Upper lobe of left lung (tissue), 4 donors: ENCODE results near the gene CARD9.

Source experiments
- POLR2A ChIP-seq, 4 donors: fragments of 450-650 bp; IDR thresholded peaks; one replicate each; pipeline ENCODE4 v1.5.1; 2016 to 2017; ENCODE audit warnings: antibody characterized with exemption in 4 of 4, mild to moderate bottlenecking in 2 of 4
- TF ChIP-seq, protein P1 (sequence below), 6 experiments: fragments of 450-650 bp in 4 of 6; fragments of 200-600 bp in 2 of 6; sonication (generic) in 2 of 6; IDR thresholded peaks; one replicate each; pipeline ENCODE4 v1.5.1; 2016 to 2019; ENCODE audit warnings: antibody characterized with exemption in 6 of 6

DNA sequence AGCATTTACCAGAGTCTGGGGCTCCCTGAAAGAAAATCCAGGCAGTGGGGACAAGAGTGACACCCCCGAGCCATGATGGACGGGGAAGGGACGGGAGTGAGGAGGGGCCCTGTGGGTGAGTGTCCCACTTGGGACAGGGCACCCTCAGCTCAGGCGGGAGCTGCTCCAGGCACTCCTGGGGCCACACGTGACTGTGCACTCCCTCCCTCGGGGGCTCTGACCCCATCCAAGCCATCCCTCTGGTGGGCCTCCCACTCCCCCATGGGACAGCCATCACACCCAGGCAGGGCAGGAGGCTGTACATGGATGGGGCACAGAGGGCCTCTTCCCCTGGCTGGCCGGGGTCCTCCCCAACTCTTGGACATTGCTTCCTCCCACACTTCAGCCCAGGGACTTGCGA, 3.0 kb upstream of the CARD9 start:
- no peak for TF ChIP-seq POLR2A (IDR thresholded peaks at IDR 0.05)
- TF ChIP-seq, protein P1, sequence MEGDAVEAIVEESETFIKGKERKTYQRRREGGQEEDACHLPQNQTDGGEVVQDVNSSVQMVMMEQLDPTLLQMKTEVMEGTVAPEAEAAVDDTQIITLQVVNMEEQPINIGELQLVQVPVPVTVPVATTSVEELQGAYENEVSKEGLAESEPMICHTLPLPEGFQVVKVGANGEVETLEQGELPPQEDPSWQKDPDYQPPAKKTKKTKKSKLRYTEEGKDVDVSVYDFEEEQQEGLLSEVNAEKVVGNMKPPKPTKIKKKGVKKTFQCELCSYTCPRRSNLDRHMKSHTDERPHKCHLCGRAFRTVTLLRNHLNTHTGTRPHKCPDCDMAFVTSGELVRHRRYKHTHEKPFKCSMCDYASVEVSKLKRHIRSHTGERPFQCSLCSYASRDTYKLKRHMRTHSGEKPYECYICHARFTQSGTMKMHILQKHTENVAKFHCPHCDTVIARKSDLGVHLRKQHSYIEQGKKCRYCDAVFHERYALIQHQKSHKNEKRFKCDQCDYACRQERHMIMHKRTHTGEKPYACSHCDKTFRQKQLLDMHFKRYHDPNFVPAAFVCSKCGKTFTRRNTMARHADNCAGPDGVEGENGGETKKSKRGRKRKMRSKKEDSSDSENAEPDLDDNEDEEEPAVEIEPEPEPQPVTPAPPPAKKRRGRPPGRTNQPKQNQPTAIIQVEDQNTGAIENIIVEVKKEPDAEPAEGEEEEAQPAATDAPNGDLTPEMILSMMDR (IDR thresholded peaks at IDR 0.05) = no peak
